HG03521 (cell line): Measurements from ENCODE around the gene ADH7.
"Not testable (repeated sequence)": the region's sequence is repeated elsewhere in the genome, so short reads cannot be mapped to it uniquely, and the experiment has no call there.

Source experiments
- ATAC-seq: cut with Tn5 transposase; IDR thresholded peaks from one replicate; pipeline ENCODE4 v1.9.1; 2021; ENCODE audit warnings: mild to moderate bottlenecking, moderate library complexity; ENCODE audit not compliant: unreplicated experiment

Gene ADH7

GRCh38 chr4:99417125-99417524 lies 18.0 kb downstream of the ADH7 start:
- ATAC-seq = no peak

- not testable (repeated sequence) for ATAC-seq
Measured at GRCh38 chr4:99415762-99416161, 19.4 kb downstream of the ADH7 start.

GRCh38 chr4:99414902-99415301 lies 20.2 kb downstream of the ADH7 start:
- ATAC-seq = not testable (repeated sequence)

DNA sequence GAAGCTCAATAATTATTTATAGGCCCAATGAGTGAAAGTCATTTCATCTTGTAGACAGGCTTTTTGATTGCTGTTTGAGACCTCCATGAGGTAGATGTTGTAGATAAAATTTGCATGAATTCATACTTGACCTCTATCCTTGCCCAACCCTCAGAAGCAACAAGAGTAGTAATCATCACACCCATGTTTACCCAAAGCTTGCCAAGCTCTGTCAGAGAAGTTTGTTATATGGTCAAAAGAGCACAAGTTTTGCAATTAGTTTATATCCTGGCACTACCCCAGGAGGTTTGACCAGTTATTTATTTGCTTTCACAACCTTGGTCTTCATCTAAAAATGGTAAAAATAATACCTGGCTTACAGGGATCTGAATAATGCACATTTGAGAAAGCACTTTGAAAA lies 20.7 kb downstream of the ADH7 start:
- no peak for ATAC-seq

DNA sequence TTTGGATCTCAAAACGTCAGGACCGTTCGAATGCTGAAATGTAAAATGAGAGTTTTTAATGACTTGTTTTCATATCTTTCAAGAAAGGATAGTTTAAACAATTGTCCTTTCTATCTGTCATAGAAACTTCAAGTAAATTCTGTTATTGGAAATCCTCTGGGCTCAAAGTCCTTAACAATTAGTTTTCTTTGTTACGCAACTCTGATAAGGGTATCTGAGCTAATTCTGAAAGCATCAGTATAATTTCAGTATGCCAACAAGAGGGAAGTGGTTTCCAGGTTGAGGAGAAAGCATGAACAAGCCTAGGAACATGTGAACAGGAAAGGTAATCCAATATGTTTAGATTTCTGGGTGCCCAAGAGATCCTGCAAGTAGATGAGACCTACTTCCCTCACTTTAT lies 22.0 kb downstream of the ADH7 start:
- ATAC-seq = no peak

DNA sequence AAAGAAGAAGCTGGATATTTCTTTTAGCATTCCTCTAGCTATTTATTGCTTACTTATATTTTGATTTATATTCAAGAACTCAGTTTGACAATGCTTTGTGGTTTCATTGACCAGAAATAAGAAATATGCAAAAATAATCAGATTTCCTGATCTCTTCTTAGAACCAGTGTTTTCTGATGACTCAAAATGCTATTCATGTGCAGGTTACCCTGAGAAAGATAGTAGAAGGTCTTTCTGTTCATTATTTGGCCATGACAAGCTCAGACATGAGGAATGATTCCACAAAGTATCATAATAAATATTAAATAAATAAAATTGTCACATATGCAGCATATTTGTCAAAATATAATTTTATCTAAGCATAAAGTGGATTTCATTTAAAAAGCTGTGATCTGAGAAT lies 24.1 kb downstream of the ADH7 start:
- ATAC-seq = no peak

DNA sequence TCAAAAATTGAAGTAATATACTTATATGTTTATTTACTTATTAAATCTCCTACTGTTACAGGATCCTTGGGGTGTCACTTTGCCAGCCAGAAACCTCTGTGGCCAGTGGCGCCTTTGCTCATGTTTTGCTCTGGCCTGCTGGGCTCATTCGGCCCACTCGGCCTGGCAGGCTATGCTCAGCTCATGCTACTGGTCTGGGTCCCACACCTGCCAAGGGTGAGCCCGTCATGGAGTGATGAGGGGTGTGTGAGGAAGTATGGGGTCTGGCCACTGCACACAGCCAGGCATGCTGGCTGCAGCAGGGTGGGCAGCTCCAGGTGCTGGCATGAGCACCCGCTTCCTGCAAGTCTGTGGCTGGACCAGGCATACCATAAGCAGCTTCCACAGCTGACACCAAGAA lies 25.1 kb downstream of the ADH7 start:
- no peak for ATAC-seq

DNA sequence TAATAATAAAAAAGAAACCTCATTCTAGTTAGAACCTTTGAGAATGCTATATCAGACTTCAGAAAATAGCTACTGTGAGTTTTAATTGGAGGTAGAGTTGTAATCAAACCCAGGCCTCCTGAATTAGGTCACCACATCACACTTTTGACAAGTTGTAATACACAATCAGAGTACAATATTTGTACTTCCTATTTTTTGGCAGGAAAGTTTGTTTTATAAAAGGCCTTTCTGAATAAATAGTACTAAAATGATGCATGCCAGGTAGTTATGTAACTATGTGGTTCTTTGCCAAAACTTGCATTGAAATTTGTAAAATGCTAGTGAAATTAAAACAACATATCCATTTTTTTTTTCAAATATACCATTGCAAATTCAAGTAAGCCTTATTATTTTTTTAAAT lies 26.8 kb downstream of the ADH7 start:
- no peak for ATAC-seq

- ATAC-seq = no peak
Measured at GRCh38 chr4:99405433-99406115, 29.6 kb downstream of the ADH7 start.

GRCh38 chr4:99404595-99405287 lies 30.4 kb downstream of the ADH7 start:
- ATAC-seq = peak; percentile 87

- ATAC-seq = peak; percentile 61
Measured at GRCh38 chr4:99403380-99404184, 31.6 kb downstream of the ADH7 start.

DNA sequence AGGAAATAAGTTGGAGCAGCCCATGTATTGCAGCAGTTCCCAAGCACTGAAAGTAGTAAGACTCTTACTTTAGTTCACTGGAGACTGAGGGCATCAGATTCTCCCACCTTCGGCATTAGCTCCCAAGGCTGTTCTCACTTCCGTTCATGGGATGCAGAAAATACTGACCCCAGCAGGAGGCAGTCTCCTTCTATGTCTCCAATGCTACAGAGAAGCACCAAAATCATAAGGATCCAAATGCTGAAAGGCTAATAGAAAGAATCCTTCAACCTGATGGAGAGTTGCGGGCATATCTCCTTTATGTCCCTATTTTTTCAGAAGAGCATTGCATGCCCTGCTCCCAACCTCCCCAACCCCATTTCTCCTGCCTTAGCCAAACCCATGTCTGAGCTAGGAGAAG lies 32.4 kb downstream of the ADH7 start:
- no peak for ATAC-seq

DNA sequence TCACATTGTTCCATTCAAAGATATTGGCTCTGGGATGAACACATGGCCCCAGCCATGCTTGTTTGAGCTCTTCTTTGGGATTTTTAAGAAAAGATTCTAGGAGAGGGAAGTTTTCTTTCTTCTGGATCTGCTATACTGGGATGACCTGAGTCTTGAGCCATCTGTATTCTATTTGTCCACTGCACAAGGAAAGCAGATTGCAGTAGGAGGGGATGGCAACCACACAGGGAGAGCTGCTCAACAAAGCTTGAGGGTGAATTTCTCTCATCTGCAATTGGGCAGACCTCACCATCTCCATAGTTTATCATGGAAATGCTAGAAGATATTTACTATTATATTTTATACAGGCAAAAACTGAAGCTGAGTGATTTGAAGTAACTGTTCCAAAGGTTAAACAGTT lies 34.3 kb downstream of the ADH7 start:
- no peak for ATAC-seq

DNA sequence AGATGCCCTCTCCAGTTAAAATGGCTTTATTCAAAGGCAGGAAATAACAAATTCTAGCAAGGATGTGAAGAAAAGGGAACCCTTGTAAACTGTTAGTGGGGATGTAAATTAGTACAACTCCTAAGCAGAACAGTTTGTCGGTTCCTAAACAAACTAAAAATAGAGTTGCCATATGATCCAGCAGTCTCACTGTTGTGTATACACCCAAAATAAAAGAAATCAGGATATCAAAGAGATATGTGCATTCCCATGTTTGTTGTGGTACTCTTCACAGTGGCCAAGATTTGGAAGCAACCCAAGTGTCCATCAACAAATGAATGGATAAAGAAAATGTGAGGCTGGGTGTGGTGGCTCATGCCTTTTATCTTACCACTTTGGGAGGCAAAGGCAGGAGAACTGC lies 36.1 kb downstream of the ADH7 start:
- ATAC-seq = no peak

DNA sequence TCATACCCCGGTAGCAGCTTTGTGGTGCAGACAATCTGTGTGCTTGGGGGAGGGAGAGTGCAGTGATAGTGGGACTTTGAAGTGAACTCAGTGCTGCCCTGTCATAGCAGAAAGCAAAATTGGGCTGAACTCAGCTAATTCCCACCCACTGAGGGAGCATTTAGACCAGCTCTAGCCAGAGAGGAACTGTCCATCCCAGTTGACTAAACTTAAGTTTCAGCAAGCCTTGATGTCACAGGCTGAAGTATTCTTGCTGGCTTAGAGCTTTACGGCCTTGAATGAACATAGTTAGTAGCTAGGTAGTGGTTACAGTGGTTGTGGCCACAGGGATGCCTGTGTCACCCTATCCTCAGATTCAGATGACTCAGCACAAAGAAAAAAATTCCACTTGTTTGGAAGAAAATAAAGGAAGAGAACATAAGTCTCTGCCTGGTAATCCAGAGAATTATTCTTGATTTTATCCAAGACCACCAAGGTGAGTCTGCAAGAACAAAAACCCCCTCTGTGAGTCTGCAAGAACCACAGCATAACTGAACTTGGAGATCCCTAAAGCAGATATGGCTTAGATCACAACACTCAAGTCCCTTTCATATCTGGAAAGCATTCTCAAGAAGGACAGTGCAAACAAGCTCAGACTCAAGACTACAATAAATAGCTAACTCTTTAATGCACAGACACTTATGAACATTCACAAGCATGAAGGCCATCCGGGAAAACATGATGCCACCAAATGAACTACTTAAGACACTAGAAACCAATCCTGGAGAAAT lies 39.4 kb downstream of the ADH7 start:
- no peak for ATAC-seq

DNA sequence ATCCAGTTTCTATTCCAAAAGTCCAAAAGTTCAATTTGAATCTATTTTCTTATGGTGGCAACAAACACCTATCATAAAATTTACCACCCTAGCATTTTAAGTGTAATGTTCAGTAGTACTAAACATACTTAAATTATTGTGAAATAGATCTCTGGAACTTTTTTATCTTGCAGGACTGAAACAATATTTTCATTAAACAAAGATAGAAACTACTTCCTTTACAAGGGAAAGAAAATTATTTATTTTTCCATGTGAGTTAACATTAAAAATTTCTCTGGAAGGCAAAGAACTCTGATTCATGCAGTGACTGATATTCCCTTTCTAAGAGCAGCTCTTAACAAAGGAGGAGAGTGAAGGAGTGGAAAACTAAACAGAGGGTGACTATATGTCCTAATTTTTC lies 40.2 kb downstream of the ADH7 start:
- no peak for ATAC-seq

DNA sequence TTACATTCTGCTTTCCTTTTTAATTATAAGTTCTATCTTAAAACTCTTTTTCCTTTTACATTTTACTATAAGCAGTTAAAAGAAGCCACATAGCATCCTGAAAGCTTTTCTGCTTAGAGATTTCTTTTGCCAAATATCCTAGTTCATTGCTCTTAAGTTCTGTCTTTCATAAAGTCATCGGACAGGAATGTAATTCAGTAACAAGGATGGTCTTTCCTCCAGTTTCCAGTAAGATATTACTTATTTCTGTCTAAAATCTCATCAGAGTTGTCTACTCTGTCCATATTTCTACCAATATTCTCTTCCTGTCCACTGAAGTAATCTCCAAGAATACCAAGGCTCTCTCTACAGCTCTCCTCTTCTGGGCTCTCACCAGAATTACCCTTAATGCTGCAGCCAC lies 45.1 kb downstream of the ADH7 start:
- ATAC-seq = no peak

DNA sequence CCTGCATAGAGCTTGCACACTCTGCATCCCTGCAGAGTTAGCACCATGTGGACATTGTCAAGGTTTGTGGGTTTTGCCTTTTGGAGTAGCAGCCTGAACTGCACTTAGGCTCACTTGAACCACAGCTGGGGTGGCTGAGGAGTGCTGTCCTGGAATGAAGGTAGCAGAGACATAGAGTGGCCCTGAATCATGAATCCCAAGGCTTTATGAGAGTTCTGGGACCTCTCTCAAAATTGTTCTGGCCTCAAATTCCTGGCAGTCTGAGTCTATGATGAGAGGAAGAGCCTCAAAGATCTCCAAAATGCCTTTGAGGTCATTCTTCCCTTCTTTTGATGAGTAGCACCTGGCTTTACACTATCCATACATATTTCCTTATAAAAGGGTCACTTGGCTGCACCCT lies 45.5 kb downstream of the ADH7 start:
- ATAC-seq = no peak

- ATAC-seq = no peak
Measured at GRCh38 chr4:99383833-99384392, 51.2 kb downstream of the ADH7 start.

DNA sequence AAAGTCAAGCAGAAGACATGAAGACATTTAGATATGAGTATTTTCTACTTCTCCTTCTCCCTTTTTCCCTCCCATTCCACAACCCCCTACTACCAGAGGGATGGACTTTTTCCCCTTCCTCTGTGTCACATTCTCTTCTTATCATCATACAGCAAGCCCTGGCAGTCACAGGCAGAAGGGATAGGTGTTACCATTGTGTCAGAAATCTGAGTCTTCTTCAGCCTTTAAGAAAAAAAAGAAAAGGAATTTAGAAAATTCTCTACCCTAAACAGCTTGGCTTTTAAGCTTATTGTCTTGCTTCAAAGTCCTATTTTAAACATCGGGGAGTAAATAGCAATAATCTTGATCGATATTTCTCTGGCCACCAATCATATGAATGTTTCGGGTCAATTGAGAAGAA lies 51.7 kb downstream of the ADH7 start:
- ATAC-seq = no peak
